PC-9 (cell line): Measurements from ENCODE around the gene SLC44A5. TPM values are rescaled to one million over a fixed set of nuclear protein-coding genes. Genes with fewer than 3 reads are reported as not detected.
"Not testable (repeated sequence)": the region's sequence is repeated elsewhere in the genome, so short reads cannot be mapped to it uniquely, and the experiment has no call there.

ENCODE experiments used
- BruUV-seq: library from RNA; stranded (reverse); fragments of 400-500 nt; replicated peaks from 2 replicates; lab custom pipeline; 2021; lab: Mats Ljungman, UMichigan
- CTCF ChIA-PET: fragments of 300-600 bp; sonication (Branson Sonifier 250); formaldehyde crosslinking; loops from one replicate; lab custom pipeline; 2022; ENCODE audit warnings: antibody characterized with exemption; lab: Charles Lee
- POLR2A ChIA-PET: fragments of 300-600 bp; sonication (Branson Sonifier 250); formaldehyde crosslinking; loops from one replicate; lab custom pipeline; 2022; ENCODE audit warnings: antibody characterized with exemption; ENCODE audit not compliant: unreplicated experiment; lab: Charles Lee
- DNase-seq, 2 experiments: peaks; one replicate each; pipeline versions ENCODE4 v3.0.0 to v3.0.0-alpha.2; 2015 to 2022; ENCODE audit warnings: mixed read lengths in 1 of 2
- H2AFZ ChIP-seq: fragments of 200-600 bp; sonication (generic); 2 replicates; pipeline ENCODE4 v1.8.1; 2017; ENCODE audit warnings: antibody characterized with exemption
- H3F3A ChIP-seq: fragments of 200-600 bp; sonication (generic); 2 replicates; pipeline ENCODE4 v1.8.1; 2017; ENCODE audit warnings: antibody characterized with exemption, mild to moderate bottlenecking, low read depth; ENCODE audit not compliant: insufficient read depth
- H3K27ac ChIP-seq: fragments of 200-600 bp; sonication (generic); 2 replicates; pipeline ENCODE4 v1.6.1; 2016; ENCODE audit warnings: mixed run types
- H3K27me3 ChIP-seq: fragments of 200-600 bp; sonication (generic); 2 replicates; pipeline ENCODE4 v1.6.1; 2016; ENCODE audit warnings: low read depth, mixed run types; ENCODE audit not compliant: insufficient read depth
- H3K36me3 ChIP-seq: fragments of 200-600 bp; sonication (generic); 2 replicates; pipeline ENCODE4 v1.6.1; 2016; ENCODE audit warnings: low read depth, mixed run types
- H3K4me1 ChIP-seq: fragments of 200-600 bp; sonication (generic); replicated peaks from 2 replicates; pipeline ENCODE4 v1.6.1; 2016; ENCODE audit warnings: mixed run types; ENCODE audit not compliant: insufficient read depth
- H3K4me2 ChIP-seq: fragments of 200-600 bp; sonication (generic); 2 replicates; pipeline ENCODE4 v1.6.1; 2017; ENCODE audit warnings: mixed run types
- H3K4me3 ChIP-seq: fragments of 200-600 bp; sonication (generic); 2 replicates; pipeline ENCODE4 v1.6.1; 2016; ENCODE audit warnings: mixed run types
- H3K79me2 ChIP-seq: fragments of 200-600 bp; sonication (generic); 2 replicates; pipeline ENCODE4 v1.6.1; 2017; ENCODE audit warnings: low read depth, mixed run types
- H3K9me2 ChIP-seq: fragments of 200-600 bp; sonication (generic); 2 replicates; pipeline ENCODE4 v1.8.1; 2017; ENCODE audit warnings: mild to moderate bottlenecking; ENCODE audit not compliant: insufficient read depth
- H3K9me3 ChIP-seq: fragments of 200-600 bp; sonication (generic); 2 replicates; pipeline ENCODE4 v1.8.1; 2016; ENCODE audit warnings: low read depth; ENCODE audit not compliant: insufficient read depth
- H4K20me1 ChIP-seq: fragments of 200-600 bp; sonication (generic); 2 replicates; pipeline ENCODE4 v1.8.1; 2017; ENCODE audit not compliant: insufficient read depth
- CTCF ChIP-seq: fragments of 200-600 bp; sonication (generic); conservative IDR thresholded peaks from 2 replicates; pipeline ENCODE4 v1.6.1; 2017; ENCODE audit warnings: mixed run types, antibody characterized with exemption, mild to moderate bottlenecking, moderate library complexity
- EZH2 ChIP-seq: fragments of 200-600 bp; sonication (generic); IDR thresholded peaks from 2 replicates; pipeline ENCODE4 v1.8.0; 2017; ENCODE audit warnings: antibody characterized with exemption, low read depth
- intact Hi-C: fragments of 100-400 bp; cut with micrococcal nuclease; formaldehyde crosslinking; loops from one replicate; pipeline ENCODE4 v1.10.0; 2022; ENCODE audit not compliant: unreplicated experiment
- total RNA-seq: library from RNA; stranded (reverse); gene quantifications from 2 replicates; pipeline ENCODE4 v1.2.3, GENCODE V29; 2021

Gene SLC44A5
- total RNA-seq, 1 experiment from 2014 or later, result 0.09 TPM

GRCh38 chr1:75198761-75199160 lies 412.2 kb downstream of the SLC44A5 start:
- Histone ChIP-seq H3K9me3 (no peaks in the 10 kb centered on the region), H3K4me1 (no peaks in the 10 kb centered on the region), H4K20me1 (no peaks in the 10 kb centered on the region), H3K9me2 (no peaks in the 10 kb centered on the region), H3K36me3 (no peaks in the 10 kb centered on the region), H3F3A (no peaks in the 10 kb centered on the region), H3K27me3 (no peaks in the 10 kb centered on the region), H3K79me2 (no peaks in the 10 kb centered on the region), H3K4me3 (no peak overlapping the region), H3K4me2 (no peak overlapping the region), H2AFZ (no peak overlapping the region), H3K27ac (no peak overlapping the region)
- no TSS peak for BruUV-seq
- intact Hi-C loops, result no loop called here
- ChIA-PET CTCF (no interaction called here), POLR2A (no interaction called here)
- no peak for DNase-seq
- TF ChIP-seq EZH2, result no peak
- no peak for TF ChIP-seq CTCF

GRCh38 chr1:75198163-75198562 lies 412.8 kb downstream of the SLC44A5 start:
- Histone ChIP-seq H4K20me1 (no peaks in the 10 kb centered on the region), H3F3A (no peaks in the 10 kb centered on the region), H3K9me3 (no peaks in the 10 kb centered on the region), H3K79me2 (no peaks in the 10 kb centered on the region), H3K27me3 (no peaks in the 10 kb centered on the region), H2AFZ (no peak overlapping the region), H3K4me3 (no peak overlapping the region), H3K4me2 (no peak overlapping the region), H3K9me2 (no peaks in the 10 kb centered on the region), H3K36me3 (no peaks in the 10 kb centered on the region), H3K4me1 (no peaks in the 10 kb centered on the region), H3K27ac (no peak overlapping the region)
- DNase-seq, result no peak
- no TSS peak for BruUV-seq
- CTCF ChIA-PET, result no interaction called here
- intact Hi-C loops, result no loop called here
- POLR2A ChIA-PET, result no interaction called here
- TF ChIP-seq EZH2, result no peak
- no peak for TF ChIP-seq CTCF

- no peak overlapping the region for H3K4me3 ChIP-seq
- ChIA-PET POLR2A (no interaction called here), CTCF (no interaction called here)
- no TSS peak for BruUV-seq
- no peaks in the 10 kb centered on the region for H3K4me1 ChIP-seq
- H4K20me1 ChIP-seq, result no peaks in the 10 kb centered on the region
- no peaks in the 10 kb centered on the region for H3F3A ChIP-seq
- H3K9me2 ChIP-seq, result no peaks in the 10 kb centered on the region; the same call in 1 of the 2 replicates
- H3K4me2 ChIP-seq, result no peak overlapping the region
- no peak overlapping the region for H2AFZ ChIP-seq
- H3K9me3 ChIP-seq, result no peaks in the 10 kb centered on the region
- TF ChIP-seq CTCF (no peak), EZH2 (no peak)
- no peaks in the 10 kb centered on the region for H3K79me2 ChIP-seq
- H3K27ac ChIP-seq, result no peak overlapping the region
- H3K27me3 ChIP-seq, result no peaks in the 10 kb centered on the region
- intact Hi-C loops, result no loop called here
- DNase-seq, result no peak
- no peaks in the 10 kb centered on the region for H3K36me3 ChIP-seq
These were observed 422.0 kb downstream of the SLC44A5 start for GRCh38 chr1:75188892-75189291.

GRCh38 chr1:75181214-75181955 lies 429.5 kb downstream of the SLC44A5 start:
- POLR2A ChIA-PET, BruUV-seq, H3K9me2 ChIP-seq, H3K27ac ChIP-seq, H4K20me1 ChIP-seq, H3F3A ChIP-seq, H3K9me3 ChIP-seq, CTCF ChIA-PET, DNase-seq, H2AFZ ChIP-seq, H3K27me3 ChIP-seq, H3K36me3 ChIP-seq, H3K4me3 ChIP-seq, H3K4me1 ChIP-seq, H3K79me2 ChIP-seq, intact Hi-C loops: not testable (repeated sequence)
- peak overlapping the region; percentile 56 for H3K4me2 ChIP-seq
